ENCODE results near the gene MRPL41. TPM values are rescaled to one million over a fixed set of nuclear protein-coding genes. Genes with fewer than 3 reads are reported as not detected.
"Not testable (repeated sequence)": the region's sequence is repeated elsewhere in the genome, so short reads cannot be mapped to it uniquely, and the experiment has no call there.

MRPL41 gene
- total RNA-seq, 1 experiment from 2014 or later = 43.0 TPM

DNA sequence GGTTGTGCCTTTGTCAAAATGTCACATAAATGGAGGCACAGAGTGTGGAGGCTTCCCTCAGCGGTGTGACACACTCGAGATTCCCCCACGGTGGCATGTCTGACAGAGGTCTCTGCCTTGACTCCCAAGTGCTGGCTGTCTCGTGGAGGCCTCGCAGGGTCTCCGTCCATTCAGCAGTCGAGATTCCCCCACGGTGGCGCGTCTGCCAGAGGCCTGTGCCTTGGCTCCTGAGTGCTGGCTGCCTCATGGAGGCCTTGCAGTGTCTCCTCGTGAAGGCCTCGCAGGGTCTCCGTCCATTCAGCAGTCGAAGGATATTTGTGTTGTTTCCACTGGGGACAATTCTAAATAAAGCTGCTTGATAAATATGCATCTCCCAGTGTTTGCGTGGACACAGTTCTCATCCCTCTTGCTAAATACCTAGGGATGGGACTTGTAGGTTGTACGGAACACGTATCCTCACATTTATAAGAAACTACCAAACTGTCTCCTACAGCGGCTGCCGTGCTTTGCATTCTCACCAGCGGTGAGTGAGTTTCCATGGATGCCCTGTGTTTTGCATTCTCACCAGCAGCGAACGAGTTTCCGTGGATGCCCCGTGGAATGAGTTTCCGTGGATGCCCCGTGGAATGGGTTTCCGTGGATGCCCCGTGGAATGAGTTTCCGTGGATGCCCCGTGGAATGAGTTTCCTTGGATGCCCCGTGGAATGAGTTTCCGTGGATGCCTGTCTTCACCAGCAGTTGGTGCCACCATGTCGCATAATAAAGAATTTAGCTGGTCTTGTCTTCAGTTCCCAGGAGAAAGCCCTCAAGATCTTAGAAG is 27.3 kb upstream of the MRPL41 start:
- ChIA-PET POLR2A (interaction anchor here (0.6 to 0.9 kb wide), 2 partner anchors 37 to 42 kb away, joined by 3 read pairs; no protein-coding TSS in a partner anchor), CTCF (interaction anchor here (0.7 to 1.4 kb wide), 2 partner anchors 12 to 17 kb away, joined by 3 to 5 read pairs; no protein-coding TSS in a partner anchor)
- no peak overlapping the region for H3K4me3 Mint-ChIP-seq (ENCODE audit: unreplicated experiment)
- no TSS peak for BruUV-seq (replicated peaks)
- TF ChIP-seq, protein P1, sequence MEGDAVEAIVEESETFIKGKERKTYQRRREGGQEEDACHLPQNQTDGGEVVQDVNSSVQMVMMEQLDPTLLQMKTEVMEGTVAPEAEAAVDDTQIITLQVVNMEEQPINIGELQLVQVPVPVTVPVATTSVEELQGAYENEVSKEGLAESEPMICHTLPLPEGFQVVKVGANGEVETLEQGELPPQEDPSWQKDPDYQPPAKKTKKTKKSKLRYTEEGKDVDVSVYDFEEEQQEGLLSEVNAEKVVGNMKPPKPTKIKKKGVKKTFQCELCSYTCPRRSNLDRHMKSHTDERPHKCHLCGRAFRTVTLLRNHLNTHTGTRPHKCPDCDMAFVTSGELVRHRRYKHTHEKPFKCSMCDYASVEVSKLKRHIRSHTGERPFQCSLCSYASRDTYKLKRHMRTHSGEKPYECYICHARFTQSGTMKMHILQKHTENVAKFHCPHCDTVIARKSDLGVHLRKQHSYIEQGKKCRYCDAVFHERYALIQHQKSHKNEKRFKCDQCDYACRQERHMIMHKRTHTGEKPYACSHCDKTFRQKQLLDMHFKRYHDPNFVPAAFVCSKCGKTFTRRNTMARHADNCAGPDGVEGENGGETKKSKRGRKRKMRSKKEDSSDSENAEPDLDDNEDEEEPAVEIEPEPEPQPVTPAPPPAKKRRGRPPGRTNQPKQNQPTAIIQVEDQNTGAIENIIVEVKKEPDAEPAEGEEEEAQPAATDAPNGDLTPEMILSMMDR (IDR thresholded peaks at IDR 0.05; ENCODE audit: unreplicated experiment) = no peak
- no peak for DNase-seq (ENCODE audit: unreplicated experiment)
- no peaks in the 10 kb centered on the region for H3K9me3 Mint-ChIP-seq (ENCODE audit: unreplicated experiment)
- no peaks in the 10 kb centered on the region for H3K36me3 Mint-ChIP-seq (ENCODE audit: insufficient read depth, unreplicated experiment)
- no peak overlapping the region for H3K27ac Mint-ChIP-seq (ENCODE audit: low read depth, unreplicated experiment)
- H3K27me3 Mint-ChIP-seq (ENCODE audit: insufficient read depth, unreplicated experiment) = no peaks in the 10 kb centered on the region
- intact Hi-C loops (cut with micrococcal nuclease) = loop anchor here (10.0 kb wide), 1 partner anchor 80 kb away; the partner anchor contains the start of gene ENTPD8
- H3K4me1 Mint-ChIP-seq (ENCODE audit: insufficient read depth, unreplicated experiment) = peaks cover 6% of the 10 kb centered on the region

DNA sequence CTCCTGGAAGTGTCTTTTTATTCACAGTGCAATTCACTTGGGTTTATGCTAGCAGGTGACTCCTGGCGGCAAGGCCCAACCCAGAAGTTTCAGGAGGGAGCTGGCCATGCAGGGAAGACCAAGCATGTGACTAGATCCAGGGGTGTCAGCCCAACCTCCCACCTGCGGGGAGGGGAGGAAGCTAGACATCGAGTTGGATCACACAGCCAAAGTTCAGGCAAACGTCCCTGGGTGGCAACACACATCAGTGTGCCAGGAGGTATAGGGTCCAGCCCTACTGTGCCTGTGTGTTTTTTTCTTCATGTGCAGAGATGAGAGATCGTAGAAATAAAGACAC is 26.7 kb upstream of the MRPL41 start:
- Mint-ChIP-seq H3K36me3 (ENCODE audit: insufficient read depth, unreplicated experiment) (no peaks in the 10 kb centered on the region), H3K27me3 (ENCODE audit: insufficient read depth, unreplicated experiment) (no peaks in the 10 kb centered on the region), H3K27ac (ENCODE audit: low read depth, unreplicated experiment) (no peak overlapping the region), H3K9me3 (ENCODE audit: unreplicated experiment) (no peaks in the 10 kb centered on the region), H3K4me1 (ENCODE audit: insufficient read depth, unreplicated experiment) (peaks cover 6% of the 10 kb centered on the region), H3K4me3 (ENCODE audit: unreplicated experiment) (no peak overlapping the region)
- ChIA-PET CTCF (interaction anchor here (0.6 to 1.4 kb wide), 3 partner anchors 12 to 317 kb away, joined by 3 to 5 read pairs (median 4); no protein-coding TSS in a partner anchor), POLR2A (interaction anchor here (0.6 to 0.9 kb wide), 2 partner anchors 38 to 43 kb away, joined by 3 read pairs; no protein-coding TSS in a partner anchor)
- BruUV-seq (replicated peaks) = no TSS peak
- TF ChIP-seq, protein P1 (IDR thresholded peaks at IDR 0.05; ENCODE audit: unreplicated experiment) = no peak
- DNase-seq (ENCODE audit: unreplicated experiment) = no peak
- intact Hi-C loops (cut with micrococcal nuclease) = loop anchor here (10.0 kb wide), 1 partner anchor 80 kb away; the partner anchor contains the start of gene ENTPD8

DNA sequence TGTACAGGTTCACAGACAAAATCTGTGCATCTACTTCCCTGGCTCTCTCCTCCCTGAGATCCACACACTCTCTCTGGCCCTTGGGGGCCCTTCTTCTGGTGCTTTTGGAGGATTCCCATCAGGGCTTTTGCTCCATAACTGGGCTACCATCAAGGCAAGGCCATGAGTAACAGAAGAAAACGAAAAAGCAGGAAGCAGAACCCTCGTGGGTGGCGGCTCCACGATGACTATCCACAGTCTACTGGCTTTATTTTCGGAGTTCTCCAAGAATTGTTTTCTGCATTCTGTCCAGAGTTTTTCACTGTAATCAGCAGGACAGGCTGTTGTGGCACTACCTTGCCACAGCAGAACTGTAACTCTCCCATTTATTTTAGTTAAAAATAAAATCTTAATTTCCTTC is 21.3 kb upstream of the MRPL41 start:
- Mint-ChIP-seq H3K4me1 (ENCODE audit: insufficient read depth, unreplicated experiment) (peaks cover 8% of the 10 kb centered on the region), H3K27me3 (ENCODE audit: insufficient read depth, unreplicated experiment) (no peaks in the 10 kb centered on the region), H3K4me3 (ENCODE audit: unreplicated experiment) (no peak overlapping the region), H3K27ac (ENCODE audit: low read depth, unreplicated experiment) (no peak overlapping the region), H3K36me3 (ENCODE audit: insufficient read depth, unreplicated experiment) (no peaks in the 10 kb centered on the region), H3K9me3 (ENCODE audit: unreplicated experiment) (no peaks in the 10 kb centered on the region)
- ChIA-PET CTCF (interaction anchor here (1.1 kb wide), 1 partner anchor 15 kb away, joined by 3 read pairs; no protein-coding TSS in a partner anchor), POLR2A (no interaction called here)
- no peak for DNase-seq (ENCODE audit: unreplicated experiment)
- no TSS peak for BruUV-seq (replicated peaks)
- intact Hi-C loops (cut with micrococcal nuclease) = loop anchor here (5.0 kb wide), 1 partner anchor 243 kb away; no protein-coding TSS in a partner anchor
- TF ChIP-seq, protein P1 (IDR thresholded peaks at IDR 0.05; ENCODE audit: unreplicated experiment) = no peak

DNA sequence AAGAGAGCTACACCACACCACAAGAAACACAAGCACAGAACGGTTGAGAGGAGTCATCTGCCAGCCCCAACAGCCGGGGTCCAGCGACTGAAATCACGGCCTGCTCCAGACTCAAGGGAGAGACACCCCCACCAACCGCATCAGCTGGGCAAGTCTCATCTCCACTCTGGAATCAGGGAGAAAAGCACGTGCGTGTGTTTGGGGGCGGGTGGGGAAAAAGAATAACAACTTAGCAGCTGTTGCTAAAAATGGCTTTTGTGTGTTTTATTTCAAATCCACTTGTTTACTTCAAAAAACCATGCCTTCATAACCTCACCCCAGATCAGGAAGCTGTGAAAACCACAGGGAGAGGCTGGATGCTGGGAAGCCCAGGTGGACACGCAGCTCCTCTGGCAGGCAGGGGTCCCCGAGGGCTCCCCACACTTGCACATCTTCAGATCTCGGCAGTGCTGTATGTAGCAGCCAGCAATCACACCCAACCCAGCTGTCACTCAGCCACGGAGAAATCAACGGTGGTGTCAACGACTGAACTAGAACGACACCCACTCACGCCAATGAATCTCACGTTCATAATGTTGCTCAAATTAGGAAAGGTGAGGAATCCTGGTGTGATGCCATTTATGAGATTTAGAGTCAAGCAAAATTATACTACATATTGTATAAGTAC is 20.4 kb upstream of the MRPL41 start:
- H3K27me3 Mint-ChIP-seq (ENCODE audit: insufficient read depth, unreplicated experiment) = no peaks in the 10 kb centered on the region
- ChIA-PET POLR2A (interaction anchor here (1.0 kb wide), 1 partner anchor 21 kb away, joined by 3 read pairs; the partner anchor contains the start of gene MRPL41), CTCF (interaction anchor here (0.6 to 1.4 kb wide), 5 partner anchors 9 to 140 kb away, joined by 3 to 4 read pairs (median 3); partner anchors contain the start of gene NOXA1)
- no peak overlapping the region for H3K4me3 Mint-ChIP-seq (ENCODE audit: unreplicated experiment)
- BruUV-seq (replicated peaks) = no TSS peak
- TF ChIP-seq, protein P1 (IDR thresholded peaks at IDR 0.05; ENCODE audit: unreplicated experiment) = no peak
- no peak overlapping the region for H3K27ac Mint-ChIP-seq (ENCODE audit: low read depth, unreplicated experiment)
- intact Hi-C loops (cut with micrococcal nuclease) = loop anchor here (5.0 kb wide), 1 partner anchor 244 kb away; no protein-coding TSS in a partner anchor
- H3K9me3 Mint-ChIP-seq (ENCODE audit: unreplicated experiment) = no peaks in the 10 kb centered on the region
- no peak for DNase-seq (ENCODE audit: unreplicated experiment)
- H3K36me3 Mint-ChIP-seq (ENCODE audit: insufficient read depth, unreplicated experiment) = no peaks in the 10 kb centered on the region
- peaks cover 7% of the 10 kb centered on the region for H3K4me1 Mint-ChIP-seq (ENCODE audit: insufficient read depth, unreplicated experiment)

DNA sequence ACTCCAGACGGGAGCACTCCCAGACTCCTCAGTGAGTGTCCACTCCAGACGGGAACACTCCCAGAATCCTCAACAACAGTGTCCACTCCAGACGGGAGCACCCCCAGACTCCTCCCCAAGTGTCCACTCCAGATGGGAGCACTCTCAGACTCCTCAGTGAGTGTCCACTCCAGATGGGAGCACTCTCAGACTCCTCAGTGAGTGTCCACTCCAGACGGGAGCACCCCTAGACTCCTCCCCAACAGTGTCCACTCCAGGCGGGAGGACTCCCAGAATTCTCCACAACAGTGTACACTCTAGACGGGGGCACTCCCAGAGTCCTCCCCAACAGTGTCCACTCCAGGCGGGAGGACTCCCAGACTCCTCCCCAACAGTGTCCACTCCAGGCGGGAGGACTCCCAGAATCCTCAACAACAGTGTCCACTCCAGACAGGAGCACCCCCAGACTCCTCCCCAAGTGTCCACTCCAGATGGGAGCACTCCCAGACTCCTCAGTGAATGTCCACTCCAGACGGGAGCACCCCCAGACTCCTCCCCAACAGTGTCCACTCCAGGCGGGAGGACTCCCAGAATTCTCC is 18.7 kb upstream of the MRPL41 start:
- H3K27ac Mint-ChIP-seq (ENCODE audit: low read depth, unreplicated experiment); H3K9me3 Mint-ChIP-seq (ENCODE audit: unreplicated experiment); H3K36me3 Mint-ChIP-seq (ENCODE audit: insufficient read depth, unreplicated experiment); POLR2A ChIA-PET; CTCF ChIA-PET; BruUV-seq (replicated peaks); H3K4me1 Mint-ChIP-seq (ENCODE audit: insufficient read depth, unreplicated experiment); H3K27me3 Mint-ChIP-seq (ENCODE audit: insufficient read depth, unreplicated experiment); H3K4me3 Mint-ChIP-seq (ENCODE audit: unreplicated experiment); DNase-seq (ENCODE audit: unreplicated experiment): not testable (repeated sequence)
- intact Hi-C loops (cut with micrococcal nuclease) = loop anchor here (5.0 kb wide), 1 partner anchor 246 kb away; no protein-coding TSS in a partner anchor

Measured in MCF 10A (cell line).